ENCODE data around the gene ANKRD30B.
"Not testable (repeated sequence)": the region's sequence is repeated elsewhere in the genome, so short reads cannot be mapped to it uniquely, and the experiment has no call there.

- TF ChIP-seq POLR2A (IDR thresholded peaks at IDR 0.05; ENCODE audit: low read depth, low read length); POLR2AphosphoS5 (IDR thresholded peaks at IDR 0.05; ENCODE audit: low read depth, low read length); TAF1 (IDR thresholded peaks at IDR 0.05; ENCODE audit: borderline replicate concordance, low read depth, low read length): not testable (repeated sequence)
Observed at GRCh38 chr18:14701286-14702040, 46.5 kb upstream of the ANKRD30B start.

Measured in GM12892 (cell line).